Subcutaneous adipose tissue (tissue), 4 donors: ENCODE results near the gene TLDC2. TPM values are rescaled to one million over a fixed set of nuclear protein-coding genes. Genes with fewer than 3 reads are reported as not detected.

ENCODE experiments used
- total RNA-seq, 4 donors: library from RNA; depleted of rRNA; stranded (reverse); fragments of >200 nt; gene quantifications; one replicate each; pipeline ENCODE4 v1.1.0, GENCODE V29; 2016
- TF ChIP-seq, protein P1 (sequence below): fragments of 450-650 bp; IDR thresholded peaks from one replicate; pipeline ENCODE4 v1.5.1; 2016; ENCODE audit warnings: low read depth, mild to moderate bottlenecking, control low read depth, antibody characterized with exemption, moderate library complexity

The TLDC2 gene
- total RNA-seq, 4 donors from 2014 or later = 0.34 to 0.44 TPM; not detected in 2

DNA sequence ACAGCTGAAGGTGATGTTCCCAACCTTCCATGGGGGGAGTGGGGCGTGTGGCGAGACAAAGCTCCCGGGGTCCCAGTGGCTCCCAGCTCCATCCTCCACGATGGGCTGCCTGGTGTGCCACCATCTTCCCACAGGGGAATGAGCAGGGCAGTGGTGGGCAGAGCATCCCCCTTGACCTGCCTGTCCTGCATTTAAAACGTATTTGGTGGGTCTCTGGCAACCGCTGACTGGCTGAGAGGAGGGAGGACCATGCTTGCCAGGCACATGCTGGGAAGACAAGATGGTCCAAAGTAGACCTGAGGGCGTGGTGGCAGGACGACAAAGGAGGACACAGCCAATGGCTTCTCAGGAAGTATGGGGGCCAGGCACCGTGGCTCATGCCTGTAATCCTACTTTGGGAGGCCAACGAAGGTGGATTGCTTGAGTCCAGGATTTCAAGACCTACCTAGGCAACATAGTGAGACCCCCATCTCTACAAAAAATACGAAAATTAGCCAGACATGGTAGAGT is 4.9 kb downstream of the TLDC2 start:
- TF ChIP-seq, protein P1, sequence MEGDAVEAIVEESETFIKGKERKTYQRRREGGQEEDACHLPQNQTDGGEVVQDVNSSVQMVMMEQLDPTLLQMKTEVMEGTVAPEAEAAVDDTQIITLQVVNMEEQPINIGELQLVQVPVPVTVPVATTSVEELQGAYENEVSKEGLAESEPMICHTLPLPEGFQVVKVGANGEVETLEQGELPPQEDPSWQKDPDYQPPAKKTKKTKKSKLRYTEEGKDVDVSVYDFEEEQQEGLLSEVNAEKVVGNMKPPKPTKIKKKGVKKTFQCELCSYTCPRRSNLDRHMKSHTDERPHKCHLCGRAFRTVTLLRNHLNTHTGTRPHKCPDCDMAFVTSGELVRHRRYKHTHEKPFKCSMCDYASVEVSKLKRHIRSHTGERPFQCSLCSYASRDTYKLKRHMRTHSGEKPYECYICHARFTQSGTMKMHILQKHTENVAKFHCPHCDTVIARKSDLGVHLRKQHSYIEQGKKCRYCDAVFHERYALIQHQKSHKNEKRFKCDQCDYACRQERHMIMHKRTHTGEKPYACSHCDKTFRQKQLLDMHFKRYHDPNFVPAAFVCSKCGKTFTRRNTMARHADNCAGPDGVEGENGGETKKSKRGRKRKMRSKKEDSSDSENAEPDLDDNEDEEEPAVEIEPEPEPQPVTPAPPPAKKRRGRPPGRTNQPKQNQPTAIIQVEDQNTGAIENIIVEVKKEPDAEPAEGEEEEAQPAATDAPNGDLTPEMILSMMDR = no peak

DNA sequence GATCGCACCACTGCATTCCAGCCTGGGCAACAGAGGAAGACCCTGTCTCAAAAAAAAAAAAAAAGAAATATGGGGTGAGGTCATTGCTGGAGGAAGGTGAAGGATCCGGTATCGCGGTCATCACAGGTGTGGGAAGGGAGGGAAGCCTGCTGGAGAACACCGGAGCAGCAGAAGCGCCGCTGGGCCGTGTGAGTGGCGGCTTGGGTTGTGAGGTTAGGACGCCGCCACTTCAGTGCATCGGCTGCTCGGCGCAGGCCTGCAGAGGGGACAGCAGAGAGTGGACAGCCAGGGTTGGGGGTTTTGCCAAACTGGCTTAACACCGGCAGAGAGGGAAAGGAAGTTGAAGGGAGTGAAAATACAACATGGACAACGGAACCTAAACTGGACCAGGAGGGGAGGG is 5.4 kb downstream of the TLDC2 start:
- TF ChIP-seq, protein P1 = no peak

DNA sequence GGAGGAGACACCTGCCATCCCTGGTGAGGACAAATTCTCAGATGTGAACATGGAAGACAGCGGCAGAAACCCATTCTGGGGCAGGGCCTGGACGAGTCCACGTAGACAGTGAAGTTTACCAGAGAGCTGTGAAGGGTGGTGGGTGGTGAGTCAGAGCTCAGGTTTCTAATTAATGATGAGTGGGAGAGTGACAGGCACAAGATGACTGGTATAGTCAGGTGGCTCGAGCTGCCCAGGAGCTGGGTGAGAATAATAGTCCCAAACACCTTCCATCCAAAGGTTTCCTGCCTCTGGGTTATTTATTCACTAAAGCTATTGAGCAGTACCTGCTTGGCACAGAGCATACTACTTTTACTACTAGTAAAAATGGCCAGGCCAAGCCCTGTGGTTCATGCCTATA is 6.0 kb downstream of the TLDC2 start:
- TF ChIP-seq, protein P1 = no peak

DNA sequence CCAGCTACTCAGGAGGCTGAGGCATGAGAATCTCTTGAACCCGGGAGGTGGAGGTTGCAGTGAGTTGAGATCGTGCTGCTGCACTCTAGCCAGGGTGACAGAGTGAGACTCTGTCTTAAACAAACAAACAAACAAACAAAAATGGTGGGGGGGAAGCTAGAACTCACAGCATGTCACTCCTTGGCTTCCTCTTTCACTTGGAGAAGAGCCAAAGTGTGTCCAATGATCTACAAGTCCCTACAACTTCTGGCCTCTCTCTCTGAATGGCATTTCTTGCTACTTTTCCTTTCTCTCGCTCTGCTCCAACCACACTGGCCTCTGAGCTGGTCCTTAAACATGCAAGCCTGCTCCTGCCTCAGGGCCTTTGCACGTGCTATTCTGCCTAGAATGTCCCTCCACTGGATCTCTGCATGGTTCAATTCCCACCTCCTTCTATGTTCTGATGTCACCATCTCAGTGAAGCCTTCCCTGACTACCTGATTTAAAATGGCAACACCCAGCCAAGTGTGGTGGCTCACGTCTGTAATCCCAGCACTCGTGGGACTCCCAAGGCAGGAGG is 8.1 kb downstream of the TLDC2 start:
- TF ChIP-seq, protein P1 = no peak

DNA sequence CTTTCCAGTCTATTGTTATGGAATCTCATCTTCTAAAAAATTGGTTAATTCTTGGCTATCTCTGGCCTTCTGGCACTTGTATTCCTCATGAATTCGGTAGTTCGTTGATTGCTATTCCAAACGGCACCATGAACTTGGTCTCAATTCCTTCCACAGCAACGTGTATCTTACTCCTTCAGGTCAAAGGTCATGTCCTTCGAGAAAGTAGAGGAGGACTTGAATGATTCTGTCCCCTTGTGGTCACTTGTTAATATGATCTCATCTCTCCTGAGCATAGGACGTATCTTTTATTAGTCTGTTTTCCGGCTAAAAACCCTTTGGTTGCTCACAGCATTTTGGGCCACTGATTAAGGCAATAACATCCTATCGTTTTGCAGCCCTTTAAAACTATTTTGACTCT is 9.4 kb downstream of the TLDC2 start:
- TF ChIP-seq, protein P1 = no peak

DNA sequence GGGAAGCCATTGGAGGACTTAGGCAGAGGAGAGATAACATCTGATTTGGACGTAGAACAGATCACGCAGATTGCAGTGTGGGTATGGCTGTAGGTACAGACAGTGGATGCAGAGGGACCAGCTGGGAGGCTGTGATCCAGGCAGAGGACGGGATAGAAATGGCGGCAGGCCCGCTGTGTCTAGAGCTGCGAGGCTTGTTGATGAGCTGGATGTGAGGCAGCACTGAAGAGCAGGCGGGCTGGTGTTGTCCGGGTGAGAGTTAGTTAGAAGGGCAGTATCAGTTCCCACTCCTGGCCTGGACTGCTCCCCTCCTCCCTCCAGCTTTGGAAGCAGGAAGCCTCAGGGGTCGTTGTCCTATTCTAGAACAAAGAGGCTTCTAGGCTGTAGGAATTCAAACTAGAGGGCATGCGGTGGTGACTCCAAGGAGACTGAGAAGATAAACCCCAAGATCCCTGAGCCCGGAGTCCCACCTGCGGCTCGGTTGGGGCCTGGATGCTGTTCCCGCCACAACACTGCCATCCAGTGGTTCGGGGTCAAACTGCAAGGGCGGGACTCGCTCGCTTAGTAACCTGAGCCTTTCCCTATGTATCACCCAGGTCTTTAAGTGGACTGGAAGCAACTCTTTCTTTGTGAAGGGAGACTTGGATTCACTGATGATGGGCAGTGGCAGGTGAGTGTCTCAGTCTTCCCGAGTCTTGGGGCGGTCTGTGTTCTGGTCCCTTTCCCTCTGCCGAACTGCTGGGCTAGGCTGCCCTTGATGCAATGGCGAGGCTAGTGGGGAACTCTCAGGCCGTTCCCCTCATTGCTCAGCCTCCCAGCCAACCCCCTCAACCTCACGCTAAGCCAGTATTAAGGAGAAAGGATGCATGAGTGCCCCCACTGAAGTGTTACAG is 11.2 kb downstream of the TLDC2 start:
- TF ChIP-seq, protein P1 = no peak

DNA sequence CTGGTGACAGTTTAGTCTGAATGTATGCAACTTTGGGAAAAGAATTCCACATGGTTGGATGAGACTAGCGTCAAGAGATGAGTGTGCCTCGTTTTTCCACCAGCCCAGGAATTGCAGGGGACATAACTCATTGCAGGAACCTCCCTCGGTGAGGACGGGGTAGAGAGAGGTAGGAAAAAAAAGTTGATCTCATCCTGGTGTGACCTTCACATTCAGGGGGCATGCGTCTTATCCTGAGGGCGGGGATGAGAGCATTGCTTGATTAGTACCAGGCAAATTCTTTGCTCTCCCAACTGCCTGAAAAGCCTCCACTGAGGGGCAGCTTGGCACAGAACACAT is 11.8 kb downstream of the TLDC2 start:
- TF ChIP-seq, protein P1 = no peak
